IPS DF 4.7 (cell line): ENCODE data around the gene VENTX.
"Not testable (repeated sequence)": the region's sequence is repeated elsewhere in the genome, so short reads cannot be mapped to it uniquely, and the experiment has no call there.

Experiments
- DNase-seq: peaks from one replicate; pipeline ENCODE4 v3.0.0-alpha.2; 2013; ENCODE audit warnings: low spot score; ENCODE audit errors: extremely low read depth

VENTX gene

DNA sequence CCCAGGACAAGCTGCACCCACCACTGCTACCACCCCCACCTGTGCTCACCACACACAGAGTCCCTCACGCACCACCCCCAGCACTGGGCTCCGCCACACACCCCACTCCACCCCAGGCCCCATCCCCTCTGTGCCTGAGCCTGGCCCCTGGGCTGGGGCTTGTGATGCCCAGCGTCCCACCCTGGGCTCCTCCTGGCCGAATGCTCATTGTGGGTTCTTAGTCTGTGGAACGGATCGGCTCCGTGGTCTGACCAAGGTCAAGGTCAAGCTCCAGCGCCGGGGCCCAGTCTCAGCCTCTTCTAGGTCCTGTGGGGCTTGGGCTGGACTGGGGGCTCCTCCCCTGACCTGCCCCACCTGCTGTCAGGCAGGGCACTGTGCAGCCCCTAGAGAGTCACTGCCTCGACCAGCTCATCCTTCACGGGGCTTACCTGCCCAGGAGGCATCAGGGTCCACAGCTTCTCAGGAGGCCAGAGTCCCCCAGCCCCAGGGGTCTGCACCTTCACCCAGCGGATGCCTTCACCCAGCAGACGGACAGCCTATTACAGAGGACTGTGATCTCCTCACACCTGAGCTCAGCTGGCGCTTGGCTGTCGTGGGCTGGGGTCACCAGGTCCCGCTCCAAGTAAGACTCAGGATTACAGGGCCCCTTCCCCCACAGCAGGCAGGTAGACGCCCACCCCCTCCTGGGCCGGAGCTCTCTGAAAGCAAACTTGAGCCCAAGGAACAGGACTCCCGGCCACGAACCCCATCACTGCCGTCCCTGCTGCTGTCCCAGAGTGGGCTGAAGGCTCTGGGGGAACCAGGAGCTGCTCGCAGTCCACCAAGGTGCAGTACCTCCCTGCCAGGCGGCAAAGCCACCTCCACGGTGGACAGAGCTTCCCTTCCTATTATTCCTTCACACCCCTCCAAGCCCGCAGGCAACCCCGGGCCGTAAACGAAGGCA lies 22.9 kb upstream of the VENTX start:
- DNase-seq, result no peak

DNA sequence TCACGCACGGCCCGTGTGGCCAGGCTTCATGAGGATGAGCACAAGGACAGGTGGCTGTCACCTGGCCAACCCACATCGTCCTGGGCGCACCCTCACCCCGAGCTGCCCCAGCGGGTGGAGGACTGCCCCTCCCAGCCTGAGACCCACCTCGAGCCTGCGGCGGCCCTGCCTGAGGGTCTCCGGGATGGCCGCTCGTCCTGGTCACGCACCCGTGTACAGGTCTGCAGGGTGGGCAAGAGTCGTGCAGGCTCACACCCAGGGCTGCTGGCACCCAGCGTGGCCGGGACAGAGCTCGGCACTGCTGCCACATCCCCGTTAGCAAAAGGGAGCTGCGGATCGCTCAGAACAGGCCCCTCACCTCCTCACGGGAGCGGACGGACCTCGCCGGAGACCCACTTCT lies 22.1 kb upstream of the VENTX start:
- no peak for DNase-seq

DNA sequence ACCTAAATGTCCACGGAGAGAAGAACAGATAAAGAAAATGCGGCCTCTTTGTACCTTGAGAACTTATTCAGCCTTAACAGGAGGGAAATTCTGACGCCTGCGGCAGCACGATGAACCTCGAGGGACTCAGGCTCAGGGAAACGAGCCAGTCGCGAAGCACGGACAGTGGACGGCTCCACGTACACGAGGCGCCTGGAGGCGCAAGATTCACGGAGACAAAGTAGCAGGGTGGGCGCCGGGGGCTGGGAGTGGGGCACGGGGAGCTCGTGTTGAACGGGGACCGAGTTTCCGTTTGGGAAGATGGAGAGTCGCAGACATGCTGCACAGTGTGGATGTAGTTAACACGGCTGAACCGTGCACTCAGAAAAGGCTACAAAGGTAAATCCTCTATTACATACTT lies 20.9 kb upstream of the VENTX start:
- DNase-seq, result no peak

DNA sequence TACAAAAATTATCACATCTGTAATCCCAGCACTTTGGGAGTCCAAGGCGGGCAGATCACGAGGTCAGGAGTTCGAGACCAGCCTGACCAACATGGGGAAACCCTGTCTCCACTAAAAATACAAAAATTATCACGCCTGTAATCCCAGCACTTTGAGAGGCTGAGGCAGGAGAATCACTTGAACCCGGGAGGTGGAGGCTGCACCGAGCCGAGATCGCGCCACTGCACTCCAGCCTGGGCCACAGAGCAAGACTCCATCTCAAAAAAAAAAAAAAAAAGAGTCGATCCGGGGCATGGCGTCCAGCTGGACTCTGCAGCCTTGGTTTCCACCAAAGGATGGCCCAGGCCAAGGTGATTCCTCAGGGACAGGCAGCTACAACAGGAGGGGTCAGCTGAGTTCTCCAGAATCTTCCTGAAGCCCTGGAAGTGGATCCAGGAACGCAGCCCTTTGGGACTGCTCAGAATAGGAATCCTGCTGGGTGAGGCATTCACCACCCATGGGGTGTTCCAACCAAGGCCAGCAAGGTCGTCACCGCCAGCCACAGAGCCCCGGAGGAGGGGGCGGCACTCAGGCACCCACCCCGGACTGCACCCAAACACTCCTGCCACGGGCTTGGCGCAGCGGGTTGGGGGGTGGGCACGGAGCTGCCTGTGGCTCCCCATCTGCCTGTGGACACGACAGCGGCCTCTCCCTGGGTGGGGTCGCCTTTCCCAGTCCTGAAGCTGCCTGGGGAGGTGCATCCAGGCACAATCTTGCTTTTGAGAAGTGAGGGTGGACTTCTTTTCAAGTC lies 19.7 kb upstream of the VENTX start:
- no peak for DNase-seq

DNA sequence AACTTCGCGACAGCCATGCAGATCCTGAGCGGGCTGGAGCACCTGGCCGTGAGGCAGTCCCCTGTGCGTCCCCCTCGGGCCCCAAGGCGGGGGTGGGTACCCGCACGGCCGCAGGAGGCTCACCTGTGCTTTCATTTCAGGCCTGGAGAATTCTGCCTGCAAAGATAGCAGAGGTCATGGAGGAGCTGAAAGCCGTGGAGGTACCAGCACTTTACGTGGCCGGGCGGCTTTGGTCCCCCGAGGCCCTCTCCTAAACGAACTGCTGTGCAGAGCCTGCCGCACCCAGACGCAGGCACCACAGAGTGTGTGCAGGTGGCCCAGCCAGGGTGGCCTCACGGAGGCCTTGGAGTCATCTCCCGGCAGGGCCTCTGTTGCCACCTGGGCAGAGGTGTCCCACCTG lies 18.8 kb upstream of the VENTX start:
- DNase-seq, result no peak

DNA sequence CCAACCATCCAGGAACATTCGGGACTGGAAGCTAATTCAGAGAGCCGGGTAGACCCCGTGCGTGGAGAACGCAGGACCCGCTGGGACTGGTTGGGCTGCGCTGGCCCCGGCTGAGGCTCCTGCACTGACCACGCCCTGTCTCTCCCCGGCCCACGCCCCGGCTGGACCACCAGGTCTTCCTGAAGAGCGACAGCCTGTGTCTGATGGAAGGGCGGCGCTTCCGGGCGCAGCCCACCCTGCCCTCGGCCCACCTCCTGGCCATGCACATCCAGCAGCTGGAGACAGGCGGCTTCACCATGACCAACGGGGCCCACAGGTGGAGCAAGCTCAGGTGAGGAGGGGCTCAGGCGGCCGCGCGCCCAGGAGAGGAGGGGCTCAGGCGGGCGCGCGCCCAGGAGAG lies 17.9 kb upstream of the VENTX start:
- no peak for DNase-seq

DNA sequence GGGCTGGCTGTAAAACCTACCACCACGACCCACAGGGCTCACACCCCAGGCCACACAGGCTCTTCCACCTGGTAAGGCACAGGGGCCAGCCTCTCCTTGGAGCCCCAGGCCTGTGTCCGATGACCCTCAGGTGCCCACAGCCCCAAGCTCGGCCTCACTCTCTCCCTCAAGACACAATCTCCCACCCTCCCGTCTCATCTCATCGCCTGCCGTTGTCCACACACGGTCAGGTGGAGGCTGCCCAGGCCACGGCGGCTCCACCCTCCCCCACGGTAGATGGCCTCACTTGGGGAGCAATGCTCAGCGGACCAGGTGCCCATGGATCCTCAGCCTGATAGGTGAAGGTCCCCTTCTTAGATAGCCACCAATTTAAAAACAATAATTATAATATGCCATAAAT lies 16.3 kb upstream of the VENTX start:
- DNase-seq, result no peak

DNA sequence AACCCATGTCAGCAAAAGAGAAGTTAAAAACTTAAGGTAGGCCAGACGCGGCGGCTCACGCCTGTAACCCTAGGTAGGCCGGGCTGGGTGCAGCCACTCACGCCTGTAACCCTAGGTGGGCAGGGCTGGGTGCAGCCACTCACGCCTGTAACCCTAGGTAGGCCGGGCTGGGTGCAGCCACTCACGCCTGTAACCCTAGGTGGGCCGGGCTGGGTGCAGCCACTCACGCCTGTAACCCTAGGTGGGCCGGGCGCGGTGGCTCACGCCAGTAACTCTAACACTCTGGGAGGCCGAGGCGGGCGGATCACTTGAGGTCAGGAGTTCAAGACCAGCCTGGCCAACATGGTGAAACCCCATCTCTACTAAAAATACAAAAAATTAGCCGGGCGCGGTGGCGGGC lies 15.9 kb upstream of the VENTX start:
- not testable (repeated sequence) for DNase-seq

DNA sequence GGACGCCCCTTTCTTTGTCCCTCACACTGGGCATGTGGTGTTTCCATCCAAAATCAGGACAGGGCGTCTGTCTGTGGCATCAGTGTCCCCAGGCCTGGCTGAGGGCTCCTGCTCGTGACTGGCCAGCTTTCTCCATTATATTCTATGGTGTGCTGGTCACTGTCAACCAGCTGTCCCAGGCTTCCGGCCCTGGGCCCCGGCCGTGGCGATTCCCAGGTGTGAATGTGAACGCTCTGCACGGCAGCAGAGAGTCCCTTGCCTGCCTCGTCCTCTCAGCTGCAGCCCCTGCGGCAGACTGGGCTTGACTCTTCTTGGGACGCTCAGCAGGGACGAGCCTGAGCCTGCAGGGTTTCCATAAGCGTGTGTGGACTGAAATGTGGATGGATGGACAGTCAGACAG lies 13.6 kb upstream of the VENTX start:
- no peak for DNase-seq

DNA sequence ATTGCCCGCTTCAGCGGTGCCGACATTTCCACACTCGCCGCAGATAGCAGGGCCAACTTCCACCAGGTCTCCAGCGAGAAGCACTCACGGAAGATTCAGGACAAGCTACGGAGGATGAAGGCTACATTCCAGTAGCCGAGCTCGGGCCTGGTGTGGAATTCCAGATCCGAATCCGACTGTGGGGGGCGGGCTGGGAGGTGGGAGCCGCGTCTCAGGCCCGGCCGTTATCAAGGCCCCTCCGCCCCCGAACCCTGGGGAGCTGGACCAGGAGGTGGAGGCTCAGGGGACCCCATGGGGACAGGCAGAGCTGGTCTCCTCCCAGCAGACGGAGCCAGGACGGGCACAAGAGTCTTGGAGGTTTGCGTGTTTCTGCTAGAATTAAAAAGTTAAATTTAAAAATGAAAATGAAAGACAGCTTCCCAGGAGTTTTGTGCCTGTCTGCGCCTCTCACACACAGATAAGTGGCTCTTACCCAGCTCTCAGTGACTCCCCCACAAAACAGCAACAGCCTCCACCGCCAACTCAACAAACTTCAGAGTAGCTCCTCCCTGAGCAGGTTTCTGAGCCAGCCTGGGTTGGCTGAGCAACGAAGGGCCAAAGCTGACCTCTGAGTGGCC lies 12.8 kb upstream of the VENTX start:
- DNase-seq, result no peak

DNA sequence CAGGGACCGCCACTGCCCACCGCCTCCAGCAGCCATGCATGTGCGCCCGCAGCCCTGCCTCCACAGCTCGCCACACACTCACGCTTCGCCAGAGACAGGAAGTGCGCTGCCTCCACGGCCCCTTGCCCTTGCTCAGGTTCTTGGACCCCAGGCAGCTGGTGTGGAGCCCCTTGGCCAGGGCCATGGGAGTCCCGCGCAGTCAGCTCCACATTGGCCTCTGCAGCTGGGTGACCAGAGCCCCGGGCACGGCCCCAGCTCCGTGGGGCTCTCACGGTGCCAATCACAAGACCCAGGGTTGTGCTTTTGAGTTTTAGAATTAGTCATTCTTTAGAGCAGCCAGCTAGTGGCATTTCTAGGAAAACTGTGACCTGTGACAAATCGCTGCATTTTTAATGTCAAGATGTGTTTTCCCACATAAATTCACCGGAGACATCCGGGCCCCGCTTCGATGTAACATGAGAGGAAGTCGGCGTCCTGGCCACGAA lies 11.9 kb upstream of the VENTX start:
- no peak for DNase-seq

DNA sequence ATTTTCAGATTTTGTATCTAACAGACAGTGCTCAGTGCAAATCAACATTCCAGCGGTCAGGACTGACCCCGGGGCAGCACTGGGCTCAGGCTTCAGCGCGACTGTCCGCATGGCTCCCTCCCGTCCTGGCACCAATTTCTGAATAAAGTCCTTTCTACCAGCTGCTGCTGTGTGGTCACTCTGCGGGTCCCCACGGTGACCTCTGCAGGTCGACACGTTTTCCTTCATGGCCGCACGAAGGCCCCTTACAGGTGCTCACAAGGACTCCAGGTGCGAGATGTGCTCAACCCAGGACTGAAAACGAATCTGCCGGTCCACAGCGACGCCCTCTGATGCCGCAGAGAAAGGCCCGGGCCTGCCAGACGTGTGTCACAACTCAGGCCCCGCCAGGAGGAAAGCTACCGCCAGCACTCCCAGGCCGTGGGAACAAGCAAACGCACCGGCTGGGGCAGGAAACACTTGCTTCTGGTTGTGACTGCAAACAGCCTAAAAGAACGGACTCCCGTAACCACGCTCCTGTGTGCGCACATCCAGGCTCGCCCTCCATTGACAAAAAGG lies 11.3 kb upstream of the VENTX start:
- no peak for DNase-seq

DNA sequence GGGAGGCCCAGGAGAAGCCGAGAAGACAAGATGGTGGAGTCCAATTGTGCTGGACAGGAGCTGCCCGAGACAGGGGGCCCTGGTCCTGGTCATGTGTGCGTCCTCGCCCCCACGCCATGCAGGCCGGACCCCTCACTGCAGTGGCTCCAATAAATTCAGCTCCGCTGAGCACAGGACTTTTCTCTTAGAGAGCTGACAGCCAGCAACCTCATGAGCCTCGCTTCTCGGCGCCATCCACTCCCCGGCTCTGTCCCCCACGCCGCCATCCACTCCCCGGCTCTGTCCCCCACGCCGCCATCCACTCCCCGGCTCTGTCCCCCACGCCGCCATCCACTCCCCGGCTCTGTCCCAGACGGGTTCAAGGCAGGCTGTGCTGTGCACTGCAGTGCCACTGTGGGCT lies 10.4 kb upstream of the VENTX start:
- DNase-seq, result no peak

DNA sequence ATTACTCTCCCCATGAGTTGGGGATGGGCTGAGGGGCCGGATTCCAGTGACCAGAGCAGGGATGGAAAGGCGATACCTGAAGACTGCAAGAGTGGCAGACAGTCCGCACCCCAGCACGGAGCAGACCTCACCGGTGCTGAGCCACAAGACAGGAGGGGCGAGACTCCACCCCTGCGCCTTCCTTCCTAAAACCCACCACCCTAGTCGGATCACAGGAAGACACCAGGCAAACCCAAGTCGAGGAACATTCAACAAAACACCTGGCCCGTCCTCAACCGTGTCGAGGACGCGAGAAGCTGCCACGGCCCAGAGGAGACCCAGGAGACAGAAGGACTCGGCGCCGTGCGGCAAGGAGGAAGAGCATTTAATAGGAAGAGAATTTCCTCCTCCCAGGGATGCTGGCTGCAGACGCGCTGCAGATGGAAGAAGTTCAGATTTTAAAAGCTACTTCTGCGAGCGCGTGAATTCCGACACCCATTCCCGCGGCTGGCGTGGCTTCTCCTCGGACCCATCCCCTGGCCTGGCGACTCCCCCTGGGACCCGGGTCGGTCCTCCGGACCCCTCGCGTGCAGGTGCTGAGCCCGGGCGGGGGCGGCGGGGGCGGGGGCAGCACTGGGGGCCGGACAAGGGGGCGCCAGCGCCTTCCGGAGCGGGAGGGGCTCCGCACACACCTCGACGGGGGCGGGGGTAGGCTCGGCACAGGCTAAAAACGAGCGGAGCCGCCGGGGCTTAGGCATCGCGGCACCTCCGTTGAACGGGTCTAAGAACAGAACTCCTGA lies 8.2 kb upstream of the VENTX start:
- no peak for DNase-seq

DNA sequence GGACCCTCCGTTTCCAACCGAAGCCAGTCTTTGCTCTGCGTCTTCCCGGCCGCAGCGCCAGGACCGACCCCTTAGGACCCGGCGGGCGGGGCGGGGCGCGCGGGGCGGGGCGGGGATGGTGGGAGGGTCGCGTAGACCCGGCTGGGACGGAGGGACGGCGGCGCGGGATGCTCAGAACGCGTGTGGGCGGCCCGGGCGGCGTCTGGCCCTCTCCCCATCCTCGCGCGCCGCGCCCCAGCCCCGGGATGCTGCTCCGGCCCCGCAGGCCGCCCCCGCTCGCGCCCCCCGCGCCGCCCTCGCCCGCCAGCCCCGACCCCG lies 7.7 kb upstream of the VENTX start, which contains the start of gene UTF1:
TSS of gene UTF1 (plus strand) at position 174 of the 318 bp plus-strand sequence. CDS start at position 246, 72 bp downstream.
- DNase-seq, result no peak

DNA sequence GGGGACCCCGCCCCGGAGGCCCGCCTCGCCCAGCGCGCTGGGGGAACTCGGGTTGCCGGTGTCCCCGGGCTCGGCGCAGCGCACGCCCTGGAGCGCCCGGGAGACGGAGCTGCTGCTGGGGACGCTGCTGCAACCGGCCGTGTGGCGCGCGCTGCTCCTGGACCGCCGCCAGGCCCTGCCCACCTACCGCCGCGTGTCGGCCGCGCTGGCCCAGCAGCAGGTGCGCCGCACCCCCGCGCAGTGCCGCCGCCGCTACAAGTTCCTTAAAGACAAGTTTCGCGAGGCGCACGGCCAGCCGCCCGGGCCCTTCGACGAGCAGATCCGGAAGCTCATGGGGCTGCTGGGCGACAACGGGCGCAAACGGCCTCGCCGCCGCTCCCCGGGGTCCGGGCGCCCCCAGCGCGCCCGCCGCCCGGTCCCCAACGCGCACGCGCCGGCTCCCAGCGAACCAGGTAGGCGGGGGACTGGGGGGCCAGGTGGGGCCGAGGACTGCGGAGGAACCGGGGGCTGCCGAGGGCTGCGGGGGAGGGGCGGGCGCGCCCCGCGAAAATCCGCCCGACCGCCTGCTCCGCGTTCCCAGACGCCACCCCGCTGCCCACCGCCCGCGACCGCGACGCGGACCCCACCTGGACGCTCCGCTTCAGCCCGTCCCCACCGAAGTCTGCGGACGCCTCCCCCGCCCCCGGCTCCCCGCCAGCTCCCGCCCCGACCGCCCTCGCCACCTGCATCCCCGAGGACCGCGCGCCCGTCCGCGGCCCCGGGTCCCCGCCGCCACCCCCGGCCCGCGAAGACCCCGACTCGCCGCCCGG lies 7.1 kb upstream of the VENTX start:
- DNase-seq, result no peak

DNA sequence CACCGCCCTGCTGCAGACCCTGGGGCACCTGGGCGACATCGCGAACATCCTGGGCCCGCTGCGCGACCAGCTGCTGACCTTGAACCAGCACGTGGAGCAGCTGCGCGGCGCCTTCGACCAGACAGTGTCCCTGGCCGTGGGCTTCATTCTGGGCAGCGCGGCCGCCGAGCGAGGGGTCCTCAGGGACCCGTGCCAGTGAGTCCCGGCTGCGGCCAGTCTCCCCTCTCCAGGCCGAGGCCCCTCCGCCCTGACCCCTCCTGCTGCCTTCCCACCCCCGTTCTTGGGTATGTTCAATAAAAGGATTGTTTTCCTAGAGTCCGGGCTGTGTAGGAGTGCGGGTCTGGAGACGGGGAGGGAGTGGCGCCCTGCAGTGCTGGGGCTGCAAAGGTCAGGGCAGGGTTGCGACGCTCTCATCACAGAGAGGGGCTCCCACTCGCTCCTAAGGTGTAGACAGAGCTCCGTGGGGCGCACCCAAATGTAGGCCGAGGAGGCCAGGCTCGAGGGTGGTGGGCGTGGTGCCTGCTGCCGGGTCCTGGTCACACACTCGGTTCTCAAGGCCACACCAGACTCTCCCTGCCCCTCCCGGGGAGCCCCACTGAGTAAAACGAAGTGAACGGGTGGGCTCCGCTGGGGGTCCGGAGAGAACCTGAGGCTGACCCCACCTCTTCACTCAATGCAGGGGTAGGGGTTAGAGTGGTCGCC lies 6.3 kb upstream of the VENTX start:
- DNase-seq, result no peak

DNA sequence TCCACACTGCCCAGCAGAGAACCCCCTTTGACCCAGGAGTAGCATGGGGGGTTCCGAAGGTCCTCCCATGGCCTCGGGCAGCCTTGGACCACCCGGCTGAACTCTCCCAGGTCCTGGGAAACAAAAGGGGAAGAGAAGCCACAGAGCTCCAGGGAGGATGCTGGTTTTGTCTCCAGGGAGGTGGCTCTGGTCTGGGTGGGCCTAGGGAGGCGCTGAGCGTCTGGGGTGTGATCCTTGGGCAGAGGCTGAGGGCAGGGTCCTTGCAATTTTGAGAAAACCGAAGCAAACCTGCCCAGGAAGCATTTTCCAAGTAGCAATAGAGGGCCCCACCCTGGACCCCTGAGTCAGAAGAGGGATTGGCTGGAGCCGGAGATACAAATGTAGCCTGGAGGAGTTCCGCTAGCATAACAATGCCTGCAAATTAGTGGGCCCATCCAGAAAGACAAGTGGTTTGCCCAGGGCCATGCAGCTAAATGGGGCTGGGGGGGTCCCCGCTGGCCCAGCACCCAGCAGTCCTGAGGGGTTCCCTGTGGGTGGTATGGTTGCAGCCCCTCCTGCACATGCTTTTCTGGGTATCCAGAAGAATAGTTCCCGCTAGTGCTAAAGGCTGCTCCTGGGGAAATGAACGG lies 5.6 kb upstream of the VENTX start:
- DNase-seq, result no peak

DNA sequence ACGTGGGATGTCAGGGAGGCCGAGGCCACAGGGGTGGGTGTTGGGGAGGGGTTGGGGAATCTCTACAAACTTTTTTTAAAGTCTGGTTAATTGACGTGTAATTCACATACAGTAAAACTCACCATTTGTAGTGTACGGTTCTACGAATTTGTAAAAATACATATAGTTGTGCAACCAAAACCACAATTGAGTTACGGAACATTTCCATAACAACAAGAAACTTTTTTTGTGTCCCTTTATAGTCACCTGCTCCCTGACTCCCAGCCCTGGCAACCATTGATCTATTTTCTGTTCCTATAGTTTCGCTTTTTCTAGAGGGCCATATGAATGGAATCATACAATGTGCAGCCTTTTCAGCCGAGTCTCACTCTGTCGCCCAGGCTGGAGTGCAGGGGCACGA lies 2.9 kb upstream of the VENTX start:
- DNase-seq, result not testable (repeated sequence)
